NCI-H2227 (cell line): Measurements from ENCODE around the gene ZNF33A.
"Not testable (repeated sequence)": the region's sequence is repeated elsewhere in the genome, so short reads cannot be mapped to it uniquely, and the experiment has no call there.

Source experiments
- DNase-seq: peaks from one replicate; lab custom pipeline; 2025; ENCODE audit not compliant: unreplicated experiment; lab: John Stamatoyannopoulos, UW

The ZNF33A gene

GRCh38 chr10:38010119-38010903 lies at the start of gene ZNF33A:
TSS of gene ZNF33A (plus strand) at chr10:38010675. CDS start at chr10:38012342, 1,667 bp downstream.
- peak; percentile 93 for DNase-seq

GRCh38 chr10:37965006-37965405 lies 45.5 kb upstream of the ZNF33A start:
- no peak for DNase-seq

GRCh38 chr10:37972396-37972795 lies 38.1 kb upstream of the ZNF33A start:
- no peak for DNase-seq

GRCh38 chr10:37975401-37975991 lies 35.0 kb upstream of the ZNF33A start:
- DNase-seq = peak; percentile 9

- peak; percentile 97 for DNase-seq
Observed at GRCh38 chr10:37976091-37976879, 34.2 kb upstream of the ZNF33A start, which contains the start of gene ZNF25. TSS of gene ZNF25 (minus strand) at chr10:37976647. CDS start at chr10:37971722, 4,925 bp downstream.

GRCh38 chr10:37976880-37977203 lies 33.6 kb upstream of the ZNF33A start:
- no peak for DNase-seq

GRCh38 chr10:37991655-37992054 lies 18.8 kb upstream of the ZNF33A start:
- no peak for DNase-seq

- DNase-seq = no peak
Observed at GRCh38 chr10:37992083-37992482, 18.4 kb upstream of the ZNF33A start.

- DNase-seq = not testable (repeated sequence)
Observed at GRCh38 chr10:37998920-37999319, 11.6 kb upstream of the ZNF33A start.

GRCh38 chr10:38000474-38000873 lies 10.0 kb upstream of the ZNF33A start:
- DNase-seq = not testable (repeated sequence)

- no peak for DNase-seq
Observed at GRCh38 chr10:38003026-38003425, 7.4 kb upstream of the ZNF33A start.

- DNase-seq = no peak
Observed at GRCh38 chr10:38003588-38003987, 6.9 kb upstream of the ZNF33A start.

GRCh38 chr10:38007551-38007950 lies 2.9 kb upstream of the ZNF33A start:
- DNase-seq = no peak

- no peak for DNase-seq
Observed at GRCh38 chr10:38007991-38008390, 2.5 kb upstream of the ZNF33A start.

GRCh38 chr10:38016354-38016753 lies 5.9 kb downstream of the ZNF33A start:
- no peak for DNase-seq

GRCh38 chr10:38019124-38019523 lies 8.6 kb downstream of the ZNF33A start:
- not testable (repeated sequence) for DNase-seq

GRCh38 chr10:38025283-38025682 lies 14.8 kb downstream of the ZNF33A start:
- DNase-seq = no peak

GRCh38 chr10:38027986-38028385 lies 17.5 kb downstream of the ZNF33A start:
- DNase-seq = no peak

- DNase-seq = no peak
Observed at GRCh38 chr10:38032886-38033285, 22.4 kb downstream of the ZNF33A start.

GRCh38 chr10:38038107-38038931 lies 27.8 kb downstream of the ZNF33A start:
- no peak for DNase-seq

GRCh38 chr10:38038932-38039245 lies 28.4 kb downstream of the ZNF33A start:
- DNase-seq = no peak
